PC-3 (cell line): Measurements from ENCODE around the gene RPL22. TPM values are rescaled to one million over a fixed set of nuclear protein-coding genes. Genes with fewer than 3 reads are reported as not detected.

Source experiments
- ATAC-seq: fragments of 200-7000 bp; cut with Tn5 transposase; 2 replicates; pipeline ENCODE4 v1.9.1; 2020; ENCODE audit warnings: mild to moderate bottlenecking, moderate library complexity
- BruUV-seq: library from RNA; stranded (reverse); fragments of 400-500 nt; replicated peaks from 2 replicates; lab custom pipeline; 2021; lab: Mats Ljungman, UMichigan
- CTCF ChIA-PET: fragments of 300-600 bp; sonication (Branson Sonifier 250); formaldehyde crosslinking; loops from one replicate; lab custom pipeline; 2022; ENCODE audit warnings: antibody characterized with exemption; lab: Charles Lee
- POLR2A ChIA-PET: fragments of 300-600 bp; sonication (Branson Sonifier 250); formaldehyde crosslinking; loops from one replicate; lab custom pipeline; 2022; ENCODE audit warnings: antibody characterized with exemption; ENCODE audit not compliant: unreplicated experiment; lab: Charles Lee
- DNase-seq: peaks from one replicate; pipeline ENCODE4 v3.0.0-alpha.2; 2015
- H2AFZ ChIP-seq: fragments of 300-600 bp; sonication (generic); 2 replicates; pipeline ENCODE4 v1.6.0; 2016; ENCODE audit warnings: antibody characterized with exemption, low read length
- H3F3A ChIP-seq: fragments of 300-600 bp; sonication (generic); one replicate; pipeline ENCODE4 v1.6.0; 2017; ENCODE audit warnings: antibody characterized with exemption, low read length, control low read depth, mild to moderate bottlenecking; ENCODE audit not compliant: unreplicated experiment
- H3K27ac ChIP-seq: fragments of 300-600 bp; sonication (generic); 2 replicates; pipeline ENCODE4 v1.5.1; 2016; ENCODE audit warnings: mild to moderate bottlenecking, low read length
- H3K27me3 ChIP-seq: fragments of 300-600 bp; sonication (generic); 2 replicates; pipeline ENCODE4 v1.6.1; 2016; ENCODE audit warnings: low read length, mixed read lengths
- H3K36me3 ChIP-seq: fragments of 300-600 bp; sonication (generic); 2 replicates; pipeline ENCODE4 v1.6.1; 2016; ENCODE audit warnings: low read depth, mixed run types, low read length, mixed read lengths
- H3K4me1 ChIP-seq: fragments of 300-600 bp; sonication (generic); 2 replicates; pipeline ENCODE4 v1.5.1; 2016; ENCODE audit warnings: low read length; ENCODE audit not compliant: insufficient read depth
- H3K4me2 ChIP-seq: fragments of 300-600 bp; sonication (generic); 2 replicates; pipeline ENCODE4 v1.6.0; 2016; ENCODE audit warnings: low read length
- H3K4me3 ChIP-seq: fragments of 300-600 bp; sonication (generic); 2 replicates; pipeline ENCODE4 v1.5.1; 2016; ENCODE audit warnings: mild to moderate bottlenecking, low read length, mixed read lengths
- H3K79me2 ChIP-seq: fragments of 300-600 bp; sonication (generic); 2 replicates; pipeline ENCODE4 v1.6.1; 2017; ENCODE audit warnings: low read length, mixed read lengths
- H3K9ac ChIP-seq: fragments of 300-600 bp; sonication (generic); 2 replicates; pipeline ENCODE4 v1.6.0; 2016; ENCODE audit warnings: mild to moderate bottlenecking, low read length
- H3K9me2 ChIP-seq: fragments of 300-600 bp; sonication (generic); replicated peaks from 2 replicates; pipeline ENCODE4 v1.6.1; 2016; ENCODE audit warnings: mixed run types, low read length, mixed read lengths
- H3K9me3 ChIP-seq: fragments of 300-600 bp; sonication (generic); 2 replicates; pipeline ENCODE4 v1.6.1; 2016; ENCODE audit warnings: low read length, mixed read lengths
- H4K20me1 ChIP-seq: fragments of 300-600 bp; sonication (generic); 2 replicates; pipeline ENCODE4 v1.6.1; 2016; ENCODE audit warnings: low read length, mixed read lengths
- CTCF ChIP-seq: fragments of 300-600 bp; sonication (generic); conservative IDR thresholded peaks from 2 replicates; pipeline ENCODE4 v1.5.1; 2017; ENCODE audit warnings: antibody characterized with exemption, low read depth, mild to moderate bottlenecking, low read length
- EZH2 ChIP-seq: fragments of 300-600 bp; sonication (generic); IDR thresholded peaks from one replicate; pipeline ENCODE4 v1.6.1; 2017; ENCODE audit warnings: antibody characterized with exemption, mild to moderate bottlenecking, low read length; ENCODE audit not compliant: unreplicated experiment
- EZH2phosphoT487 ChIP-seq: fragments of 300-600 bp; sonication (generic); IDR thresholded peaks from 2 replicates; pipeline ENCODE4 v1.6.1; 2018; ENCODE audit warnings: mild to moderate bottlenecking, antibody characterized with exemption, low read length, borderline replicate concordance
- intact Hi-C: fragments of 100-400 bp; cut with micrococcal nuclease; formaldehyde crosslinking; loops from 2 replicates; pipeline ENCODE4 v1.9.0; 2023
- total RNA-seq: library from RNA; depleted of rRNA; stranded (reverse); fragments of >200 nt; gene quantifications from 2 replicates; pipeline ENCODE4 v1.2.3, GENCODE V29; 2014

The RPL22 gene
- total RNA-seq, 1 experiment from 2014 or later: 283 TPM

GRCh38 chr1:6207921-6208320 is 8.5 kb upstream of the RPL22 start:
- Histone ChIP-seq H3K9me3 (no peaks in the 10 kb centered on the region), H3K27me3 (no peaks in the 10 kb centered on the region), H3K9me2 (no peaks in the 10 kb centered on the region), H3K4me3 (peak overlapping the region; percentile 79; the same call in 1 of the 2 replicates), H3K79me2 (peaks cover 34% of the 10 kb centered on the region), H3F3A (no peaks in the 10 kb centered on the region), H3K36me3 (peaks cover 35% of the 10 kb centered on the region), H3K4me1 (peaks cover 14% of the 10 kb centered on the region; the same call in 1 of the 2 replicates), H3K9ac (no peak overlapping the region), H3K27ac (no peak overlapping the region), H3K4me2 (peak overlapping the region; percentile 89), H4K20me1 (no peaks in the 10 kb centered on the region), H2AFZ (no peak overlapping the region)
- ATAC-seq (no peak), DNase-seq (no peak)
- intact Hi-C loops: loop anchor here (5.0 kb wide), 2 partner anchors 39 to 94 kb away; no protein-coding TSS in a partner anchor
- TF ChIP-seq EZH2 (no peak), CTCF (no peak), EZH2phosphoT487 (no peak)
- no TSS peak for BruUV-seq
- ChIA-PET POLR2A (interaction anchor here (0.7 kb wide), 1 partner anchor 9 kb away, joined by 16 read pairs; no protein-coding TSS in a partner anchor), CTCF (no interaction called here)

- peaks cover 14% of the 10 kb centered on the region; the same call in 1 of the 2 replicates for H3K4me1 ChIP-seq
- TSS peak; percentile 57 for BruUV-seq
- H3K4me3 ChIP-seq: peak overlapping the region; percentile 79
- no peak overlapping the region for H2AFZ ChIP-seq
- H3K4me2 ChIP-seq: peak overlapping the region; percentile 89
- TF ChIP-seq EZH2: no peak
- TF ChIP-seq EZH2phosphoT487: no peak
- no peak for TF ChIP-seq CTCF
- H3K36me3 ChIP-seq: peaks cover 28% of the 10 kb centered on the region
- H3K27me3 ChIP-seq: no peaks in the 10 kb centered on the region
- CTCF ChIA-PET: no interaction called here
- H3F3A ChIP-seq: no peaks in the 10 kb centered on the region
- peak overlapping the region; percentile 89 for H3K9ac ChIP-seq
- H3K79me2 ChIP-seq: peaks cover 34% of the 10 kb centered on the region
- no peaks in the 10 kb centered on the region for H3K9me3 ChIP-seq
- peak overlapping the region; percentile 81; the same call in 1 of the 2 replicates for H3K27ac ChIP-seq
- POLR2A ChIA-PET: no interaction called here
- H4K20me1 ChIP-seq: no peaks in the 10 kb centered on the region
- no peaks in the 10 kb centered on the region for H3K9me2 ChIP-seq
- DNase-seq (no peak), ATAC-seq (no peak)
- intact Hi-C loops: loop anchor here (5.0 kb wide), 2 partner anchors 40 to 95 kb away; no protein-coding TSS in a partner anchor
These were observed 7.9 kb upstream of the RPL22 start for GRCh38 chr1:6207075-6207885.
